ENCODE results near the gene NMNAT1.
"Not testable (repeated sequence)": the region's sequence is repeated elsewhere in the genome, so short reads cannot be mapped to it uniquely, and the experiment has no call there.

Gene NMNAT1

GRCh38 chr1:9942939-9943788 lies at the start of gene NMNAT1, which contains the start of gene LZIC:
Gene NMNAT1 (plus strand): TSS chr1:9943475. CDS start chr1:9972074, 28,599 bp downstream.
Gene LZIC (minus strand): TSS chr1:9943391. CDS start chr1:9936619, 6,772 bp downstream.
- peak; percentile 65 for DNase-seq

DNA sequence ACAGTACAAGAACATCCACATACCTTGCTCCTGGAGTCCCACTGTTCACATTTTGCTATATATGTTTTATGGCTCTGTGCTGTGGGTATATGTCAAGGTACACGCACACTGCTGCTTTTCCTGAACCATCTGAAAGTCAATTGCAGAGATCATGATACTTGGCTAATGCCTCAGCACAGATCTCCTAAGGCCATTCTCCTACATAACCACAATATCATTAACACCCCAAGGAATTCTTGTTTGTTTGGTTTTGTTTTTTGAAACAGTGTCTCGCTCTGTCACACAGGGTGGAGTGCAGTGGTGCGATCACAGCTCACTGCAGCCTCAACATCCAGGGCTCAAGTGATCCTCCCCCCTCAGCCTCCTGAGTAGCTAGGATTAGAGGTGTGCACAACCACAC lies 49.2 kb upstream of the NMNAT1 start:
- no peak for DNase-seq

DNA sequence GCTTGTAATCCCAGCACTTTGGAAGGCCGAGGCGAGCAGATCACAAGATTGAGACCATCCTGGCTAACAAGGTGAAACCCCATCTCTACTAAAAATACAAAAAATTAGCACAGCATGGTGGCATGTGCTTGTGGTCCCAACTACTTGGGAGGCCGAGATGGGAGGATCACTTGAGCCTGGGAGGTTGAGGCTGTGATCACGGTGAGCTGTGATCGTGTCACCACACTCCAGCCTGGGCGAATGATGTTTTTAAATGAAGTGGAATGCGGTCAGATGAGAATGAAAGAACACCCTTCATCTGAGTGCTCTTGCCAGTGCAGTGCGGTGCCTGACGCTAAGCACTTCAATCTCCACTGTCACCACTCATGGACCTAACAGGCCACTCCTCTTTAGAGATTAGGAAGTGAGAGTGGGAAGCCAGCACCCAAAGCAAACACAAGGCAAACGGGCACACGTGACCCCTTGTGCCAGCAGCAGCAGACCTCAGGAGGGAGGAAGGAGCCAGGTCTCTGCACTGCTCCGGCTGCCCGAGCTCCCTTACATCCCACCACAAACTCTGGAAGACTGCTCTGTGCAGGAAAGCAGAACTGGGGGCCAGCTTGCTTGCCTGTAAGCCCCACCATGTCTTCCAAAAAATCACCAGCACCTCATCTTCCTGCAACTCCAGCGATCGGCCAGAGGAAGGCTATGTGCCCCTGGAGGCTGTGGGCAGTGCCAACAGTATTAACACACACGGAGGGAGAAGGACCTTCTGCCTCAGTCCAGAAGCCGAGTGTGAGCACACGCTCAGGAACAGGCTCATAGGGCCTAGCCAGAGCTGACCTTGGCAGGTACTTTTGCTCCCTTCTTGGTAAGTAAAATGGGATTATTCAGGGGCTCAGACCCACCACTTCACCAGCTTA lies 42.9 kb upstream of the NMNAT1 start:
- no peak for DNase-seq

DNA sequence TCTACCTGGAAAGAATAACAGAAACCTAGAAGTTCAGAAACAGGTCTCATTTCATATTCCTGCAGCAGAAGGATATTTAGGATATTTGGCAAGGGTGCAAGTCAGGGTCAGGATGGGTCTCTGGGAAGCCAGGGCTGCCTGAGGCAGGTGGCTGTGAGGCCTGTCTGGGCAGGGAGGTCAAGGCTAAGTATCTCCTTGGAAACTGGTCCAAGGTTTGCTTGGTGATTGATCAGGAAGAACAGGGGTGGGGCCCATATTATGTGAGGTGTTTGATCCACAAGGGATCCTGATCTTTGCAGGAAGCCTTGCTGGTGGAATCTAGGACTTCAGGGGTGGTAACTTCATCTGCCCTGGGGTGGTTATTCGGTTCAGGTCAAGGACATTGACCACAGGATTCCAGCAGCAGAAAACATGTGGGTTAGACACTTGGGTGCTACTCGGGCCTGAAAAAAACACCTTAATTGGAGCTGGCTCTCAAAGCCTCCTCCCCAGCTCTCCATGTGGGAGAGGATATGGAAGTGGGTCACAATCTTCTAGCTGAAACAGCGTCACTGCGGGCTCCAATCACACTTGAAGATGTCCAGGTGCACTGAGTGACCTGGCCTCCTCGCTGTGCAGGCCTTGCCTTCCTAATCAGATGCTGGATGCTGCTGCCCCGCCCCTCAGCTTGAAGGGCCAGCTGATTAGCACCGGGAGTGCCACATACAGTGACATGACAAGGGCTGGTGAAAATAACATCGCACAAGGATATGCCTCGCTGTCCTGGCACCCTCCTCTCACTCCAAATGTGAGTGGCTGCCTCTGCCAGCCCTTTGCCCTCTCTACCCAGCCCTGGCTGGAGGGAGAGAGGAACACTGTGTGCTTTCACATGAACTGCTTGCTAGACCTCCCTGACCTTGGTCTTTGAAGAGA lies 41.9 kb upstream of the NMNAT1 start:
- DNase-seq, result no peak

DNA sequence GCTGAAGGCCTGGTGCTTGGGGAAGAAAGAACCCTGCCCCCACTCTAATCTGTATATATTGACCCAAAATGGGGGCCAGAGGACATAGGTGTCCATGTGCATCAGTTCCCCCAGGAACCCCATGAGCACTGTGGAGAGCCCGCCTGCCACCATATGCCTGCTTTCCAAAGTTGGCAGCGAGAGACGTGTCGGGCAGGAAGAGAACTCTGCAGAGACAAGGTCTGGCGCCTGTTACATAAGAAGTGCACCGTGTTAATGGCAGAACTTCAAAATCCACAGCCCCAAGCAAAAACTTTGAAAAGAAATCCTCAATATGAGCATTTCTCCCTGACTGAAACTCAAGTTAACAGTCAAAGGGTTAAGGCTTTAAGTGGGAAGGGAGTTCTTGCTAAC lies 41.2 kb upstream of the NMNAT1 start:
- no peak for DNase-seq

- DNase-seq, result no peak
These were observed 39.3 kb upstream of the NMNAT1 start for GRCh38 chr1:9903801-9904527.

DNA sequence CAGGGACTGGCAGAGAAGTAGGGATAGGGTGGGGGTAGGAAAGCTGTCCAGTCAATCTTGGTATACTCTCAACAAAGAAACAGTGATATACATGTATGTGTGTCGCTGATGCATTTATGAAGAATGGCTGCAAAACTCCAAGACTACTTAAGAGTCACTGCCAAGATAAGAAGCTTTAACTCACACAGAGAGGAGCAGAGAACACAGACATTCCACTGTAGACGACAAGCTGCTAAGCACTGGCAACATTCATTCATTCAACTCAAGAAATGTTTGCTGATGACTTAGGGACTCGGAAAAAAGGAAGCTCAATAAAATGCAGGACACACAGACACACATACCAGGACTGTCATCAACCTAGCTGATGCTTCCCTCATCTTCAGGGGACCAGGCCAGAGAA lies 38.7 kb upstream of the NMNAT1 start:
- no peak for DNase-seq

DNA sequence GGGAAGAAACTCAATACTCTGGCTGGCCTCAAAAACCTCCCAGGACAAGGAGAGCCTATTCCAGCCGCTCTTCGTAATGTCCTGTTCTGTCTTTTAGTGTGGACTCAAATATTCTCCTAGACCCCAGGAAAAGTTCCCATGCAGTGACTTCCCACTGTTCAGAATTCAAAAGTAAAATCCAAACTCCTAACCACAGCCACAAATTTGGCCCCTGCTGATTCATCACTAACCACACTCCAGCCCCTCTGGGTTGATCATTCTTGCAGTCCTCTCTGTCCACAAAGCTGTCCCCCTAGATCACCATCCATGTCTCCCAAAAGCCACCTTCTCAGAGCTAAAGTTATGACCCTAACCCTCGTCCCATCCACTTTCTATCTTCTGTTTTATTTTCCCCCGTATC lies 38.3 kb upstream of the NMNAT1 start:
- DNase-seq, result no peak

DNA sequence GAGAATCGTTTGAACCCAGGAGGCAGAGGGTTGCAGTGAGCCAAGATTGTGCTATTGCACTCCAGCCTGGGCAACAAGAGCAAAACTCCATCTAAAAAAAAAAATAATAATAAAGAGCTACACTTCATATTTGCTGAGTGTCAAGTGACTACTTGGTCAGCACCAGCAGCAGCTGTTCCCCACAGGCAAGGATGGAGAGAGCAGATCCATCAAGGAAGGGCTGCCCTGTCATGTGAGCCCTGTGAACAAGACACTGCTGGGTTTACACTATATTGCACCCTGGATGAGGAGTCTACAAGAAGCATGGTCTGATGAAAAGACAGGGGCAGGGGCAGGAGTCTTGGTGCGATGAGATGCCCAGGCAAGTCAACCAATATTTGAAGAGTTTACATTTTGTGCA lies 36.8 kb upstream of the NMNAT1 start:
- no peak for DNase-seq

GRCh38 chr1:9907441-9907840 lies 35.8 kb upstream of the NMNAT1 start:
- DNase-seq, result no peak

GRCh38 chr1:9908871-9909233 lies 34.4 kb upstream of the NMNAT1 start:
- DNase-seq, result no peak

- no peak for DNase-seq
These were observed 33.8 kb upstream of the NMNAT1 start for GRCh38 chr1:9909234-9910046.

- no peak for DNase-seq
These were observed 33.2 kb upstream of the NMNAT1 start, which contains the start of gene CTNNBIP1 for GRCh38 chr1:9910076-9910422. Gene CTNNBIP1 (minus strand): TSS chr1:9910269. CDS start chr1:9872064, 38,205 bp downstream.

GRCh38 chr1:9910423-9911178 lies 32.7 kb upstream of the NMNAT1 start:
- peak; percentile 93 for DNase-seq

DNA sequence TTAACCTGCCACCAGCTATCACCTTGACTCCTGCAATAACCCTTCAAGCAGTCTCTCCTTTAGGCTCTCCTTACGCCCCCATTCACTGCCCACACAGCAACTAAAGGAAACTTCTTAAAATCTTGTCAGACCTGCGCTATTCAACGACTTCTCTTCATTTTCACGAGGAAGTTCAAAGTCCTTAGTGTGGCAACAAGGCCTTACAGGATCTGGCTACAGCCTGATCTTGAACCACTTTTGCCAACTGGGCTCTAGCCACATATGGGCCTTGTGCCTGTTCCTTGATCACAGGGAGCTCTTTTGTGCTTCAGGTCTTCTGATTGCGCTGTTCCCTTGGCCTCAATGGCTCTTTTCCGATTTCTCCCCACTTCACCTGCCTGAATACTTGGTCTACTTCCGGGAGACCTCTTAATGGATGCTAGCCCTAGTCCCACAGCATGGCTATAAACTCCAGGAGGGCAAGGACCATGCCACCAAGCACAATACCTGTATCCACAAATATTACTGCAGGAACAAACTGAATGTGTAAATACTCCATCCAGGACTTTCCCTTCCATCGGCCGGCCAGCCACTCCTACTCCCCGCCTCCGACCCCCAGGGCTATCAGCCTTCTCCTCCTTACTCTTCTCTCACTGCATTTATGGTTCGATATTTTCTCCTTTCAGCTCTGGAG lies 30.9 kb upstream of the NMNAT1 start:
- DNase-seq, result no peak

- DNase-seq, result no peak
These were observed 28.7 kb upstream of the NMNAT1 start for GRCh38 chr1:9914610-9914937.

GRCh38 chr1:9916452-9916851 lies 26.8 kb upstream of the NMNAT1 start:
- DNase-seq, result no peak

DNA sequence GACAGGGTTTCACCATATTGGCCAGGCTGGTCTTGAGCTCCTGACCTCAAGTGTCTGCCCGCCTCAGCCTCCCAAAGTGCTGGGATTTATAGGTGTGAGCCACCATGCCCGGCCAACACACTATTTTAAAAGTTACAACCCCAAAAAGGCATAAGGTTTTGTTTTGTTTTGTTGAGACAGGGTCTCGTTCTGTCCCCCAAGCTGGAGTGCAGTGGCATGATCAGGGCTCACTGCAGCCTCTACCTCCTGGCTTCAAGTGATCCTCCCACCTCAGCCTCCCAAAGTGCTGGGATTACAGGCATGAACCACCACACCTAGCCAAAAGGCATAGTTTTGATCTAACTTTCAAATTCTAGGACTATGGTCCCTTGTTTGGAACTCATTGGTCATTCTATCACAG lies 25.8 kb upstream of the NMNAT1 start:
- not testable (repeated sequence) for DNase-seq

DNA sequence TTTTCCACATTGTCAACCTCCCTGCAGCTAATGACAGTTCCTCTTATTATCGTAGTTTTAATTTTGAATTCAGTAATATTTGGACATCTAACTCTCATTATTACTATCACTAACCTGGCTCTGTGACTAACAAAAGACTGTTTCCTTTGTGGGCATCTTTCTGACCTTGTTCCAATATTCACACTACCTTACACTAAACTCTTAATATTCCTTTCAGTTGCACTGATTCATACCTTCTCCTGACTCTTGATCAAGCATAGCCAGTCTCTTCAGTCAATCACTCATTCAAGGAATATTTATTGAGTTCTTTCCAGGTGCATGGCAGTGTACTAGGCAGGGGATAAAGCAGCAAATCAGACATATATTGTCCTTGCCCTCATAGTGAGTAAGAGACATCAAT lies 25.4 kb upstream of the NMNAT1 start:
- DNase-seq, result no peak

DNA sequence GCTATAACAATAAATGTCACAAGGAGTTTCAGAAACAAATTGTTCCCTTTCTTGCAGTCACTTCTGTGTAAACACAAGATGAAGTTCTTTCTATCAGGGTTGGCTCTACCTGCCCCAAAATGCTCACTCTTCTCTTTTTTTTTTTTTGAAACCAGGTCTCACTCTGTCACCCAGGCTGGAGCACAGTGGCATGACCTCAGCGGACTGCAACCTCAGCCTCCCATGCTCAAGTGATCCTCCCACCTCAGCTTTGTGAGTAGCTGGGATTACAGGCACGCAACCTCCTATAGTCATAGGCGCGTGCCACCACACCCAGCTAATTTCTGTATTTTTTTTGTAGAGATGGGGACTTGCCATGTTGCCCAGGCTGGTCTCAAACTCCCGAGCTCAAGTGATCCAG lies 22.7 kb upstream of the NMNAT1 start:
- DNase-seq, result no peak

All from NCI-H1694 treated with DMSO at 0.1 percent for 48 hours (cell line).